Activated T-cell treated with anti-CD3 and anti-CD28 coated beads for 24 hours (primary cell): ENCODE measurements around the gene NPAS3.

Experiments used
- DNase-seq: peaks from one replicate; pipeline ENCODE4 v3.0.0-alpha.2; 2020; ENCODE audit warnings: low read depth

NPAS3 gene

DNA sequence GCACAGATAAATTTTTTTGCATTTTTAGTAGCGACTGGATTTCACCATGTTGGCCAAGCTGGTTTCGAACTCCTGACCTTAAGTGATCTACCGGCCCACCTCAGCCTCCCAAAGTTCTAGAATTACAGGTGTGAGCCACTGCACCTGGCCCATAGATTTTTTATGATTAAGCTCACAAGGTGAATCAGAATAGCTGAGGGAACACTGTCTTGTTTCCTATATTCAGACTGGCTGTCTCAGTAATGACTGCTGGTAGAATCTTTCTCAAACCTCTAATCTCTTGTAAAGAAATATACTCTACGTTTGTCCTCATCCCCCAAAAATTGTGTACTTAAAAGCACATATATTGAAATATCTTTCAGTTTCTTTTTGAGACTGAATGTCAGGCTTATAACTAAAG, 650.1 kb downstream of the NPAS3 start:
- no peak for DNase-seq

DNA sequence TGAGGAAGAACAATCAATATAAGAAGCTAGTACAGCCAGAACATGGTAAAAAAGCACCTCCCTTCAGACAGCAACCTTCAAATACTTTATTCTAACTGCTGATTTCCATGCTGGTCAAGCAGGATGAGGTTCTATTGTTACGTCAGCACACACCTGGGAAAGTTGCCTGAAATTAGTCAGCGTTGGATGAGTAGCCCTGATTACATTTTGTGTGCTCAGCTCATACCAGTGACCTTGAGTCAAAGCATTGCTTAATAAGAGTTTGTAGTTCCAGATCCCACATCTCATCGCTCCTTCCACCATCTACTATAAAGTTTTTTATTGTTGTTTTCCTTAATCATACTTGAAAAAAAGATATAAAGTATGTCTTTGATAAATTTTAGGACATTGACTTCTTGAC, 650.7 kb downstream of the NPAS3 start:
- DNase-seq = no peak

DNA sequence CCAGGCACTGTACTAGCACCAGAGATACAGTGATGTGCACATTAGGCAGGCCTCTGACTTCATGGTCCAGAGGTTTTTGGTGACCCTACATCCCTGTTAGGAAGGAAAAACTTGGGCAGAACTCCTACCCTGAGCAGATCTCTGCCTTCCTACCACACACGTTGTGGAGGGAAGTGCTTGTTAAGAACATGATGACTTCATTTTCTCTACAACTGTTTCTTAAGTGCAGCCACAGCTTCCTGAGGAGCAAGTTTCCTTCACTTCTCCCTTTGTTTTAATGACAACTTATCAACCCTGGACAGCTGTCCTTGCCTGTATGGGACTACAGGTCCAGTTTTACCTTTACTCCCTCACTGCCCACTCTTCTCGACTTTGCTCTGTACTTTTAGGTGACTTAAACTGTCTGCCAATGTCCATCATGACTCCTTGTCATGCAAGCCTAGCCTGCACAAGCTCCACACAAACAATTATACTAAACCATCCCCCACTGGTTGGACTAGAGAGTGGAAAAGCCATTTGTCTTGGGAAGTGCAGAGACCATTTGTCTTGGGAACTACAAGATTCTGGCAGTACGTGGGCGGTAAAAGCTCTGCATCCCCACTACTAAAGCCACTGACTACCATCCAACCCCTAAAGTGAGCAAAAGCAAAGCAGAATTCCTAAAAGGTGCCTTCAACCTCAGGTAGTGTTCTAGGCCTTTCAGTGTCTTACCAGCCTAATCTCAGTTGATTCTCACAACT, 652.4 kb downstream of the NPAS3 start:
- DNase-seq = no peak

DNA sequence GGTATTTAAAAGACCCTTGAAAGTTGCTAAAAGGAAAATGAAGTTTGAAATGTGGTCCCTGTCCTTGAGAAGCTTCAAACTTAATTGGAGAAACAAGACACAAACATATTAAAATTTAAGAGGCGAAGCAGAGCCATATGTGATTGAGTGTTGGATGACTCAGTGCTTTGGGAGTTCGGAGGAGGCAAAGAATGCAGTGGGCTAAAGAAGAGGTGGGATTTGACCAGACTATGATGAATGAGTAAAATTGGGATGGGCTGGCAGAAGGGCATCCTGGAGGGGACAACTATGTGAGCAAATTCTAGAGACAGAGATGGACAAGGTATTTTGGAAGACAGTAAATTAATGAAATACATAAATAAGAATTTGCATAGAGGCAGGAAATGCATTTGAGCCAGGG, 653.6 kb downstream of the NPAS3 start:
- no peak for DNase-seq

DNA sequence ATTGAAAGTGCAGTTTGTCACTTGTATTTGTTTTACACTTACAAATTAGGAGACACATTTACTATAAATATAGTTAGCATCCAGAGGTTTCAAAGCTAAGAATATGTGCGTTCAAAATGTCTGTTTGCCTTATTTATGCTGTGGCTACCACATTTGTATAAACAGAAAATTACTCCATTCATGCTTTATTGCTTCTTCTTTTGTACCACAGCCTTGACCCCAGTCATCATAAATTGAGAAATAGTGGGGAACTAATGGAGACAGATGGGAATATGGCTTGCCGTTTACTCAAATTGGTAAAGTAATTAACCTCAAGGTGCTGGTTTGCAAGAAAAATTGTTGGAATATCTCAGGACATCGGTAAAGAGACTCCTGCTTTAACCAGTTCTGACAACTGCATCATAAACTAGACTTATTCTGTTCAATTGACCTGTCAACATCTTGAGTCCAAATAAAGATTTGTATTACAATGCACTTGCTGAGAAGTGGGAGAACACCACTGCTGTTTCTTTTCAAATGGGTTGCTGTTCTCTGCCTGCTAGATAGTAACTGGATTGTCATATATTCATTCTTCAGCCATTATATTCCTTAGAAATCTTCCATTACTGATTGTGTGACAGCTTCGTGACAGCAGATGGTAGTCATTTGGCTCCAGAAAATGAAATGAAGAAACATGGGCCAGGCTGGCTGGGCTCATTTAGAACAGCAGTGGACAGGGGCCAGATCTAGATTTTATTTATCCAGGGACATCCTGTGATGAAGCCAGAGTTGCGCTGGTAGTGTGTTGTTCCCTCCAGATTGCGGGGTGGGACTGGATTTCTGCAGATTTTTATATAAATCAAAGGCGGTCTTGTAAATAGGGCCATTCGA, 657.8 kb downstream of the NPAS3 start:
- DNase-seq = no peak

DNA sequence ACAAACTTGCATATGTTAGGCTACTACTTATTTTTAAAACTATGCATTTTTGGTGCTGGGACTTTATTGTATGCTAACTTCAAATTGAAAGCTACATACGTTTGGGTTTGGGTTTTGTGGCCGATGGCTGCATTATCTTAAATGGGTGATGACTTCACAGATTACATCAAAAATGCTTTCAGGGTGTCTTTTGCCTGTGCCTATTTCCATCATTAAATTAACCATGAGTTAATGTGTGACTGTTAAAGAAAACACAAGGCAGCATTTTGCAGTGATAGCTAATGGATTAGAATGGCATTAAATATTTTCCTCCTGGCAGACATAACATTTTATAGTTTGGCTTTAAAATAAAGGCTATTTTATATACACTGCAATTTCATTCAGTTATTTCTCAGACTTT, 659.9 kb downstream of the NPAS3 start:
- no peak for DNase-seq

DNA sequence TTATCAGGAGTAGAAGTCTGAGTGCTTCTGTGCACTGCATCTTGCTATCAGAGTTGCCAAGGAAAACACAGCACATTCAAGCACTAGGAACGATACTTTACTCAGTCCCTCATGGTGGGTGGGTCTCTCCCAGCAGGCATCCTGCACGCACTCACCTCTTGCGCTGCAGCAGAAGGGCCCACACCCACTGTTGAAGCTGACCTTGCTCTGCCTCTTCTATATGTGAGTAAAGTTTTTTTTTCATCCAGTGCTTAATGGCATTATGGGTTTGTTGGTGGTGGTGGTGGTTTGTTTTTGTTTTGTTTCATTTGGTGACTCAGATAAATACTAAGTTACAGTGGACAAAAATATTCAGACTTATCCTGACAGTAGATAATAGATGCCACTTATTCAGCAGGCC, 663.7 kb downstream of the NPAS3 start:
- DNase-seq = no peak

DNA sequence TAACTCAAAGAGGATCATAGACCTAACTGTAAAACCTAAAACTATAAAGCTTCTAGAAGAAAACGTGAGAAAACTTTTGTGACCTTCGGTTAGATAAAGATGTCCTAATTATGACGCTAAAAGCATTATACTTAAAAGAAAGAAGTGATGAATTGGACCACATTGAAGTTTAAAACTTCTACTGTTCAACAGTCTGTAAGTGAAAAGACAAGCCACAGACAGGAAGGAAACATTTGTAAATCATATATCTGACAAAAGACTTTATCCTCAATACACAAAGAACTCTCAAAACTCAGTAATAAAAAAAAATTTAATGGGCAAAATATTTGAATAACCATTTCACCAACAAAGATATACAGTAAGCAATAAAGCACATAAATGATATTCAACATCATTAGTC, 667.9 kb downstream of the NPAS3 start:
- no peak for DNase-seq

DNA sequence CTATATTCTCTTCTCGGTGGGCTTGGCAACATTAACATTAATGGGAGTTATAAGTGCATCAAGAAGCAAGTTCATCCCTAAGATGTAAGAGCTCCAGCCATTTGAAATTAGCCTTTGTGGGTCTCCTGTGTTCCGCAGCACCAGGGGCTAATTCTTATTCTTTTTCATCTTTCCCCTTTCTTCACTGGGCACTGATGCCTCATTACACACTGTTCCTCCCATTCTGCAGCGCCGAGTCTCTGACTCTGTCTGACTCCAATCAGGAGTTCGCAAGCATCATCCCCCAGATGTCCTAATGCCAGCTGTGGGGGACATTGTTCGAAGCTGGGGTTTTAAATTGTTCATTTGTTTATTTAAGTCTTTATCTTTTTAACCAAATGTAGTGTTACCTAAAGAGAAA, 670.9 kb downstream of the NPAS3 start:
- no peak for DNase-seq

DNA sequence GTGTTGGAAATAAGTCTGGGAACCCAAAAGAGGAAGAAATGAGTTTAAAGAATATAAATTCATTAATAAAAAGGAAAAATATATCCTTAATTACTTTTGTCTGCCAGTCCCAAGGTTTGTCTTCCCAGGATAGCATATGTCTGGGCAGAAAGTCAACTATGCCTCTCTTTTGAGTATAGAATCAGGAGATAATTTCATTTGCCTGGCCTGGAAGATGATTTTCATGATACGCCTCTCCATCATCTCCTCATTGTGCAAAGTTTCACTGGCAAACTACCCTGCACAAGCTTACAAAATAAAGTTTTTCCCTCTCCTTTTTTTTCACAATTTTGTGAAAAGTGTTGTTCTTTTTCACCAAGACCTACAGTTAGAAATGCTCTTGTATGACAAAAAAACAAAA, 671.4 kb downstream of the NPAS3 start:
- DNase-seq = no peak

DNA sequence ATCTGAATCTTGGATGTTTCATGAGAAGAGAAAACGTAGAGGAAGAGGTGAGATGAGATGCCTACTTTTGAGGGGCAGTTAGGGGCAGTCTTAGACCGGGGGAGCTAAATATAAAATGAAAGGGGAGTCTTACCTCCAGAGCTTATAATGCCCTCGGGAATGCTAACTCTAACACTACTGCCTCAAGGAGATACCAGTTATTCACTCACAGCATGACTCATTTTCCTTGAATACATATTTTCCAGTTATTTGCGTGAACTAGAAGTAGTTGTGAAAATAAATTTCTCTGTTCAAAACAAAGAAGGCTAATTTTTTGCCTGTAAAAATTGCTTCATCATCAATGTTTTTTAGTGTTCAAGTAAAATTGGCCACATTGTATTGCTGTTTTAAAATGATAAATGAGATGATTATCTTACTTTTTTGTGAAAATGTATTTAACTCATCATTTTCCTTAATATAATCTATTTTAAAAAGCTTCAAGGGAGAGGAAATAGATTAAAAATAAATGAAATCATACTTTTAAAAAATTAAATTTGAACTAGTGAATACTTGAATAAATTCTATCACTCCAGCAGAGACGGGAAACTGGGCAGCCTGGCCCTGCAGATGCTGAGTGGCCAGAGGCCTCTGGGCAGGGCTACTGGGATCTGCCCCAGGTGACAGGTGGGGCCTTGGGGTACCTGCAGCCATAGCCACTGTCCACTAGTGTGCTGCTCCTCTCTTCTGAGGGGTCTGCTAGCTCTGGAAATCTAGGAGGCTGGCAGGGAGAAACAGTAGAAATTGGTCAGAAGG, 672.9 kb downstream of the NPAS3 start:
- no peak for DNase-seq

DNA sequence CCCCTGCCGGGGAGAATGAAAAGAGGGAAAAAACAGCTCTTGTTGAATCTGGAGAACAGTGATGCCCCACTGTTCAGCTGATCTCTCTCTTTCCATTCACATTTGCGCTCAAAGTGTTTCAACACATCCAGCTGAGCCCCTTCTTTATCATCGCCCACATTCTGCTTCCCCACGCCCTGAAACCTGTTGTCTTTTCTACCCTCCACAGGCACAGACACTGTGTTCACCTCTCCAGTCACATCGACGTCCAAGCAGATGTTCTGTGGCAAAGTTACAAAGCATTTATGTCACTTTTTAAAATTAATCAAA, 673.5 kb downstream of the NPAS3 start:
- DNase-seq = no peak

DNA sequence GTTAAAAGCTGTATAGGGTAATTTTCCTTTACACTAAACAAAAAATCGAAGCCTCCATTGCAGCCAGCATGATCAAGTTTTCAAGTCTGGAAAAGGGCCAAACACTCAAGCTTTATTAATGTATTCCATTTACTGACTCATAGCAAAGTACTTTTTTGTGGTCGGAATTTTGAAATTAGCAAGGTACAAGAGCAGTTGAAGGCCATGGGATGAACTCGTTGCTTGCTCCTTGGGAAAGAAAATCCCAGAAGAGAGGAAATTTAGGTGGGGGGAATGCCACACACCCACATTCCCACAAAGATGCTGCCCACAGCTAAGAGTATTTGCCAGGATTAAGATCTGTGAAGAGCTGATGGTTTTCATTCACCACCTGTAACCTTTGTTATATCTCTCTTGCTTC, 678.5 kb downstream of the NPAS3 start:
- DNase-seq = no peak

DNA sequence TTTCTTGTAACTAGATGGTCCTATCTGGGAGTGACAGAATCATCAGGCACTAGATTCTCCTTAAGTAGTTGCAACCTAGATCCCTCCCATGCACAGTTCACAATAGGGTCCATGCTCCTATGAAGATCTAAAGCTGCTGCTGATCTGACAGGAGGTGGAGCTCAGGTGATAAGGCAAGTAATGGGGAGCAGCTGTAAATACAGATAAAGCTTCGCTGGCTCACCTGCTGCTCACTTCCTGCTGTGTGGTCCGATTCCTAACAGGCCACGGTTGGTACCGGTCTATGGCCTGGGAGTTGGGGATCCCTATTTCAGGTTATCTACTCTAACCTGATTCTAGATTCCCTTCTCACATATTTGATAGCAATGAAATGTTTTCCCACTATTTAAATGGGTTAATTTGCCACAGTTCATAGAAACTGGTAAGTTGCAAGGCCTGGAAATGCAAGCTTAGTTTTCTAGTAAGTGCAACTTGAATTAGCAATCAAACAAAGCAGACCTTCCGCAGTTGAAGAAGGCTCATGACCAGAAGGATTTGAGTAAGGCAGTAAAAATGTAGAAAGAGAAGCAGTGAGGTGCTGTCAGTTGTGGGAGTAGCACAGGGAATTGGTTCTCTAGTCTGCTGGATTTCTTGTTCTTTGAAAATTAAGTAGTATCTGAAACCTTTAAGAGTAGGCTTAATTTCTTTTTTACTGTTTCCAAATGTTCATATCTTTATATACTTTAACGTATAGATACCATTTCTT, 679.9 kb downstream of the NPAS3 start:
- no peak for DNase-seq

DNA sequence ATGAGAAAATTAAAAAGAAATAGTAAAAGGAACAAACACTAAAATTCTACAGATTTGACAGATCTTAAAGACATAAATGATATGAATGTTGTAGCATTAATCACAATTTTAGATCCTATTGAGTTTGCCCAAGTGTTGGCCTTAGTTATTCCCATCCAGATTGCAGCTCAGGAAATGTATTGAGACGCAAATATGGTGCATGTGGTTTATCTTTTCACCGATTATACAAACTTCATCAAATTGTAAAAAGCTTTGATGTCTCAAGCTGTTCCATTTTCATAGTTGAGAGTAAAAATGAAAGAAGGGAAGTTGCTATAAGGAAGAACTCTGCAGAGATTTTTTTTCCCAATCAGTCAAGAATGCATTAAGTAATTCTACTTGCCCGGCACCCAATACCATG, 683.8 kb downstream of the NPAS3 start:
- DNase-seq = no peak

DNA sequence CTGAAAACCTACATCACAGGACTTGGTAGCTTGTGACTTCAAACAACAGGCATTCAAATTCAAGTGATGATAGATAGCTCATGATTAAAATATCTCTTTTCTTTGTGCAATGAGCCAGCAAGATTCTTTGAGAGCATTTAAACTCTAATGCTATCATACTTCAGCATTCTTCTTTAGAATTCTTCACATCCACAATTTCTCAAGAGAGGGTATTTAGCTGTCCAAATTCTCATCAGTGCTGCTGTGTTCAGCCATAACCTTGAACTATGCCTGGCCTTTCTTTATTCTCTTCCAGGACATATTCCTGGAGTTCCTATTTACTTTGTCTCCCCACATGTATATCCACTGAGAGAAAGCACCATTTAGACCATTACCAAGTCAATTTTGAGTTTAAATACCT, 691.1 kb downstream of the NPAS3 start:
- no peak for DNase-seq

DNA sequence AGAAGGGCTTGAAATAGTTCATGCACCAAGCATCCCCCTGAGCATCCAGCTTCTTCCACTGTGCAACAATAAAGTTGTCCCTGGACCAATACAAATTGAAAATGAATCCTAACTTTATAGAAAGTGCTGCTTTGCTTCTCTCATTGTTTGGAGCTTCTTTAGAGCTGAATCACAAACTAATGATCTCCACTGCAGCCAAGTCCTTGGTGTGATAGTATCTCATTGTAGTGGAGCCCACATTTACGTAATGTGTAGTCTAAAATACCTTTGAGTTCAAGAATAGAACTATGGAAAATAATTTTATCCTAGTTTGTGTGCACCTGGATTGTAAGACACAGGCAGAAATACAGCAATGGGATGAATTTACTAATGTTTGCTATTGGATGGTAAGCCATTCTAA, 692.3 kb downstream of the NPAS3 start:
- DNase-seq = no peak

DNA sequence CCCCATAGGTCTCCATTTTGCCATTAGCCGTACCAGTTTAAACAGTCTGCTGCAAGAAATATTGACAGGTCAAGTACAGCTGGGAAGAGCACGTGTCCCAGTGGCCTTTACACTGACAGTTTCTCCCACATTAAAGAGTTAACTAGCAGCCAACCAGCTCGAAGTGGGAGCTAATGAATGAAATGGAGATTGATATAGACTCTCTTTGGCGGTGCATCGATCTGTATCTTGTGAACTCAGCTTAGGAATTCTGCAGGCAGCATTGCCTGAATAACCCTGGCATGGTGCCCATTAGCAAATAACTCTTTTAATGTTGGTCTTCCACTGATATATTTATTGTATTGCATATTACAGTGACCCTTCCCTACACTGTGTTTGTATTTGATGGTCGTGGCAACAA, 692.8 kb downstream of the NPAS3 start:
- DNase-seq = no peak

DNA sequence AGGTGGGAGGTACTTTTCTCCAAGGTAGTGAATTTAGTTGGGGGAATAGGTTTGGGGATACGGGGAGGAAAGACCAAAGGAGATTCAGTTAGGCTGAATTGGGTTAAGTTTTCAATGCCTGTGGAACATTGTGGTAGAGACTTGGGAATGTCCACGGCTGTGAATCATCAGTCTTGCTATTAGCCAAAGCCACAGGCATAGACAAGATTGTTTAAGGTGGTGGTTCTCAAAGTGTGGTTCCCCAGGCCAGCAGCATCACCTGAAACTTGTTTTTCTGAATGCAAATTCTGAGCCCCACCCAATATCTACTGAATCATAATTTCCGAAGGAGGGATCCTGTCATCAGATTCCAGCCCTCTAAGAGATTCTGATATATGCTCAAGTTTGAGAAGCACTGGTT, 696.0 kb downstream of the NPAS3 start:
- no peak for DNase-seq

DNA sequence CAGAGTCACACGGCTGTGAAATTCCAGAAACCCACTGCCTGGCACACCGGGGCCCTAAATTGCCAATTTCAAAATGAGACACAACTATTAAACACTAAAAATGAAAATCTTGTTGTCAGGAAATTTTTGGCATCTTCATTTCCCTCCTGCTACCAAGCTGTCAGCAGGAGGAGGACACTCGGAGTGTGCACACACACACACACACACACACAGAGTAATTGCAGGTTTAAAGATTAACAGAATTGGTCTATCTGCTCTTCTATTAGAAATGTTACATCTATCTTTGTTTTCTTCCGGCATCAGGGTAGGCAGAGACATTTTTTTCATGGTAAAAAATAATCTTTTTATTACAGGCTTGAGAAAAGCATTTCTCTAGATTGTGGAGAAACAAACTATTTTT, 698.0 kb downstream of the NPAS3 start:
- DNase-seq = no peak

DNA sequence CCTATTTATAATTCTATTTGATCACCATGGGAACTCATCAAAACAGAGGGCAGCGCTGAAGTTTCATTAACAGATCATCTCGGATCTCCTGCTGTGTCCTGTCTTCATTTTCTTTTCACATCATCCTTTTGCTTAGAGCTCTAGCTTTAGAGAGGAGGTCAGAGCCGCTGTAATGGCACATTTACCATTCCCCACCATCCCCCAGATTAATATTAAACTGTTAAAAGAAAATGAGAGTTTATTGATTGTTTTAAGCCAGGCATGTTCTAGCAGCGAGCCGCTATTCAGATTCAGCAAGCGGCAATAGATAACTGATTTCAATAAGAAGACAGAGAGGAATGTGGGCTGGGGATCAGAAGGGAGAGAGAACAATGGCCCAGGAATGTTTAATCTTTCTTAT, 703.4 kb downstream of the NPAS3 start:
- no peak for DNase-seq

DNA sequence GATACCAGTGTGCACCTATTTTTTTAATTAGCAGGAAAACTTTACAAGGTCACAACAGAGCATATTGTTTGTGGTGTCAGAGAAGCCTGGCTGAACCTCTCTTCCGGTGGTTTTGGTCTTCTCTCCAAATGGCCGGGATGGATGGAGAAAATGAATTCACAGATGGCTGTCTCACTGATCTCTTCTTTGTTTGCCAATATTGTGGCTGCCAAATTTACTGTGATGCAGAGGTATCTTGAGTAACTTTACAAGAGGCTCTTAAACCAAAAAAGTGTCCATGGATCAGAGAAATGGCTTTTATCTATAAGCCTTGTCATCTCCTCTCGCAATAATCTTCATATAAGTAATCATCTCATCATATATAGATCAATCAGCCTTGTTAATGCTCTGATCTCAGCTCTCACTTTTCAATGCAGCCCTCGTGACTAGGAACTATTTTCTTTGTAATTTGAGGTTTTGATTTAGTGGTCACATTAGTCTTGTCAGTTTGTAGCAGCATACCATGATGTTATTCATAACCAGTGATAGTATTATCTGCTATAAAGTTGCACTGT, 704.1 kb downstream of the NPAS3 start:
- no peak for DNase-seq
